SU-DHL-6 (cell line): ENCODE measurements around the gene ALAS1.

ENCODE experiments used
- H2AFZ ChIP-seq: fragments of 200-600 bp; sonication (generic); 2 replicates; pipeline ENCODE4 v1.6.1; 2014; ENCODE audit warnings: low read depth, mild to moderate bottlenecking, moderate library complexity, mixed read lengths, antibody characterized with exemption, low read length; ENCODE audit not compliant: severe bottlenecking
- H3F3A ChIP-seq: fragments of 200-600 bp; shearing (Covaris generic); 2 replicates; pipeline ENCODE4 v1.6.0; 2016; ENCODE audit warnings: antibody characterized with exemption, mild to moderate bottlenecking; ENCODE audit not compliant: insufficient read depth
- H3K27ac ChIP-seq: fragments of 200-600 bp; sonication (generic); 2 replicates; pipeline ENCODE4 v1.5.1; 2016; ENCODE audit warnings: low read depth, mild to moderate bottlenecking, low read length, moderate library complexity, mixed read lengths
- H3K27me3 ChIP-seq: fragments of 200-600 bp; sonication (generic), shearing (Covaris generic); 2 replicates; pipeline ENCODE4 v1.6.0; 2014; ENCODE audit warnings: mild to moderate bottlenecking, low read length
- H3K36me3 ChIP-seq: fragments of 200-600 bp; sonication (generic); 2 replicates; pipeline ENCODE4 v1.6.1; 2014; ENCODE audit warnings: mild to moderate bottlenecking, low read length, mixed read lengths
- H3K4me2 ChIP-seq: fragments of 300-600, 200-600 bp; shearing (Covaris generic), sonication (generic); 2 replicates; pipeline ENCODE4 v1.6.0; 2014; ENCODE audit warnings: low read length, low read depth, mild to moderate bottlenecking; ENCODE audit not compliant: poor library complexity, severe bottlenecking
- H3K4me3 ChIP-seq: fragments of 200-600 bp; sonication (generic); 2 replicates; pipeline ENCODE4 v1.5.1; 2014; ENCODE audit warnings: antibody characterized with exemption, low read length, mild to moderate bottlenecking, mixed read lengths; ENCODE audit not compliant: insufficient read depth, poor library complexity, severe bottlenecking
- H3K79me2 ChIP-seq: fragments of 200-600 bp; sonication (generic); 2 replicates; pipeline ENCODE4 v1.6.1; 2014; ENCODE audit warnings: mild to moderate bottlenecking, low read length, moderate library complexity; ENCODE audit not compliant: insufficient read depth
- H3K9ac ChIP-seq: fragments of 200-600 bp; sonication (generic); 2 replicates; pipeline ENCODE4 v1.7.0; 2014; ENCODE audit warnings: mild to moderate bottlenecking, low read length
- H3K9me2 ChIP-seq: fragments of 200-600 bp; sonication (generic); replicated peaks from 2 replicates; pipeline ENCODE4 v1.6.1; 2014; ENCODE audit warnings: low read length; ENCODE audit not compliant: insufficient read depth
- H3K9me3 ChIP-seq: fragments of 200-600 bp; sonication (generic); 2 replicates; pipeline ENCODE4 v1.6.1; 2014; ENCODE audit warnings: low read length, mixed read lengths; ENCODE audit not compliant: insufficient read depth
- H4K20me1 ChIP-seq: fragments of 200-600 bp; sonication (generic); 2 replicates; pipeline ENCODE4 v1.6.1; 2014; ENCODE audit warnings: low read depth, mild to moderate bottlenecking, antibody characterized with exemption, low read length, moderate library complexity, mixed read lengths
- EZH2phosphoT487 ChIP-seq: fragments of 200-600 bp; sonication (generic), shearing (Covaris generic); conservative IDR thresholded peaks from 2 replicates; pipeline ENCODE4 v1.6.1; 2018; ENCODE audit warnings: mild to moderate bottlenecking, antibody characterized with exemption, low read length, moderate library complexity, mixed read lengths
- TF ChIP-seq, protein P1 (sequence below): fragments of 200-600 bp; sonication (generic); IDR thresholded peaks from one replicate; pipeline ENCODE4 v1.5.1; 2017; ENCODE audit warnings: antibody characterized with exemption, mild to moderate bottlenecking, low read length, moderate library complexity; ENCODE audit not compliant: insufficient read depth, poor library complexity, severe bottlenecking

ALAS1 gene

DNA sequence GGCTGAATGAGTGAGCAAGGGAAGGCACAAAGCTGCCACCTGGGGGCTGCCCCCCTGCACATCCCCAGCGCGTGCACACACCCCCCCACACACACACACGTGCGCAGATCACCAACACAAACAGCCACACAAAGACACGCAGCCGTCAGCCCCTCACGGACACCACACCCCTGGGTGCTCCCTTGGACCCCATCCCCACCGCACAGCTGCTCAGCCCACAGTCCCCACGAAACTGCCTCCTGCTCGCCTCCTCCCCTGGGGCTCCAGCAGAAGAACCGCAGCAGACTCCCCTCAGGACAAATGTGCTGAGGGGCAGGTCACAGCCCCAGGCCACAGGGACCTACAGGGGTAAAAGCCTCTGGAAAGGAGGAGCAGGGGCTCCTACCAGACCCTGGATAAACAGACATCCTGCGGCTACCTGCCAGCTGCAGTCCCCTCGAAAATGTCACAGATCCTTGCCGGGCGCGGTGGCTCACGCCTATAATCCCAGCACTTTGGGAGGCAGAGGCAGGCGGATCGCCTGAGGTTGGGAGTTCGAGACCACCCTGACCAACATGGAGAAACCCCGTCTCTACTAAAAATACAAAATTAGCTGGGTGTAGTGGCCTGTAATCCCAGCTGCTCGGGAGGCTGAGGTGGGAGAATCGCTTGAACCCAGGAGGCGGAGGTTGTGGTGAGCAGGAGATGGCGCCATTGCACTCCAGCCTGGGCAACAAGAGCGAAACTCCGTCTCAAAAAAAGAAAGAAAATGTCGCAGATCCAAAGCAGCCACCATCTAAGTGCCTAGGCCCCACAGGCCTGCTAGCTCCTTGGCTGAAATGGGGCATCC is 34.5 kb downstream of the ALAS1 start:
- Histone ChIP-seq H2AFZ (no peak overlapping the region), H3K36me3 (no peaks in the 10 kb centered on the region), H3K4me3 (no peak overlapping the region), H3K9ac (no peak overlapping the region), H3K27ac (no peak overlapping the region), H4K20me1 (no peaks in the 10 kb centered on the region), H3K9me3 (no peaks in the 10 kb centered on the region), H3K79me2 (peaks cover 10% of the 10 kb centered on the region; the same call in 1 of the 2 replicates), H3K4me2 (no peak overlapping the region), H3K27me3 (no peaks in the 10 kb centered on the region), H3F3A (0 out of 2 replicates have a peak, but pooled peaks cover 5% of the 10 kb centered on the region), H3K9me2 (no peaks in the 10 kb centered on the region)
- TF ChIP-seq, protein P1, sequence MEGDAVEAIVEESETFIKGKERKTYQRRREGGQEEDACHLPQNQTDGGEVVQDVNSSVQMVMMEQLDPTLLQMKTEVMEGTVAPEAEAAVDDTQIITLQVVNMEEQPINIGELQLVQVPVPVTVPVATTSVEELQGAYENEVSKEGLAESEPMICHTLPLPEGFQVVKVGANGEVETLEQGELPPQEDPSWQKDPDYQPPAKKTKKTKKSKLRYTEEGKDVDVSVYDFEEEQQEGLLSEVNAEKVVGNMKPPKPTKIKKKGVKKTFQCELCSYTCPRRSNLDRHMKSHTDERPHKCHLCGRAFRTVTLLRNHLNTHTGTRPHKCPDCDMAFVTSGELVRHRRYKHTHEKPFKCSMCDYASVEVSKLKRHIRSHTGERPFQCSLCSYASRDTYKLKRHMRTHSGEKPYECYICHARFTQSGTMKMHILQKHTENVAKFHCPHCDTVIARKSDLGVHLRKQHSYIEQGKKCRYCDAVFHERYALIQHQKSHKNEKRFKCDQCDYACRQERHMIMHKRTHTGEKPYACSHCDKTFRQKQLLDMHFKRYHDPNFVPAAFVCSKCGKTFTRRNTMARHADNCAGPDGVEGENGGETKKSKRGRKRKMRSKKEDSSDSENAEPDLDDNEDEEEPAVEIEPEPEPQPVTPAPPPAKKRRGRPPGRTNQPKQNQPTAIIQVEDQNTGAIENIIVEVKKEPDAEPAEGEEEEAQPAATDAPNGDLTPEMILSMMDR, result no peak
- TF ChIP-seq EZH2phosphoT487, result no peak

DNA sequence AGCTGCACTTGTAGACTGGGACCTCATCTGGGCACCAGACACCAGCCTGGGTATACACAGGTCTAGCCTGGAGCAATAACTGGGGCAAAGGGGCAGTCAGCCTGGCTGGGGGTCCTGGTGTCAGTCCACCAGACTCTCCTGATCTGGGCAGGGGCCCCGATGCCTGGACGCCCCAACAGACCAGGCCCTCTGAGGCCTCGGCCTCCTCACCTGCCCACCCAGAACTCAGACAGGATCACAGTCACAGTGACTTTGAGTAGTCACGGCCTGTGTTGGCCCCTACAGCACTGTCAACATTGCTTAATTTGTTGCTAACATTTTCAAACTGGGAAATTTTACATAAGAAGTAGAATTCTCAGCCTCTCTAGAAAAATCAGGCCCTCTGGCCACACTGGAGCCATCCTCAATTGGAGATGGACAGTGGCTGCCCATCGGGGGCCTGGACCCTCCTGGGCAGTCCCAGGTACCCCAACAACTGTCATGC is 35.2 kb downstream of the ALAS1 start:
- H3K36me3 ChIP-seq, result no peaks in the 10 kb centered on the region

DNA sequence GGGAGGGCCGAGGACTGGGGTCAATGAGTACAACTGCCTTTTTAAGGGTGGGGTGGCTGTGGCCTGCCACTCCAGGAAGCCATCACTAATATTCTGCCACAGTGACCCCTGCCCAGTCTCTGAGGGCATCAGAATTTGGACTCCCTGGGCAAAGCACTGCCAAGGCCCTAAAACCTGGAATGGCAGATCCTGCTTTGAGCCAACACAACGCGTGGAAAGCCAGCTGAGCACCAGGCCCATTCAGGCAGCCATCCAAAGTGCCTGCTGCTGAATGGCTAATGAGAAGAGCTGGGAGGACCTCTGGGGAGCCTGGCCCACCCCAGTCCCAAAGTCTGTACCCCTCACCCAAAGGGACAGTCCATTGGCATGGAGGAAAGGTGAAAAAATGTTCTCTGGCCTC is 36.0 kb downstream of the ALAS1 start:
- no peaks in the 10 kb centered on the region for H4K20me1 ChIP-seq
- no peak overlapping the region for H3K9ac ChIP-seq

More for the DNA sequence above, 35.2 kb downstream of the ALAS1 start:
- no peak overlapping the region for H3K27ac ChIP-seq
- TF ChIP-seq EZH2phosphoT487, result no peak
- TF ChIP-seq, protein P1, result no peak
- no peak overlapping the region for H3K4me3 ChIP-seq
- H3K9ac ChIP-seq, result no peak overlapping the region
- peaks cover 16% of the 10 kb centered on the region; the same call in 1 of the 2 replicates for H3K79me2 ChIP-seq
- H3K27me3 ChIP-seq, result no peaks in the 10 kb centered on the region
- H2AFZ ChIP-seq, result no peak overlapping the region
- no peaks in the 10 kb centered on the region for H4K20me1 ChIP-seq
- no peaks in the 10 kb centered on the region for H3K9me3 ChIP-seq
- H3K9me2 ChIP-seq, result no peaks in the 10 kb centered on the region
- no peak overlapping the region for H3K4me2 ChIP-seq
- no peaks in the 10 kb centered on the region for H3F3A ChIP-seq

More for the DNA sequence above, 36.0 kb downstream of the ALAS1 start:
- Histone ChIP-seq H3K4me2 (no peak overlapping the region), H3K4me3 (no peak overlapping the region), H3F3A (no peaks in the 10 kb centered on the region), H3K9me3 (no peaks in the 10 kb centered on the region), H3K79me2 (peaks cover 23% of the 10 kb centered on the region; the same call in 1 of the 2 replicates), H2AFZ (no peak overlapping the region), H3K36me3 (no peaks in the 10 kb centered on the region), H3K27ac (no peak overlapping the region), H3K9me2 (no peaks in the 10 kb centered on the region), H3K27me3 (no peaks in the 10 kb centered on the region)
- no peak for TF ChIP-seq EZH2phosphoT487
- TF ChIP-seq, protein P1, result no peak
